Measurements from ENCODE around the gene SNX15. TPM values are rescaled to one million over a fixed set of nuclear protein-coding genes. Genes with fewer than 3 reads are reported as not detected.
"Not testable (repeated sequence)": the region's sequence is repeated elsewhere in the genome, so short reads cannot be mapped to it uniquely, and the experiment has no call there.

Gene SNX15
- polyA plus RNA-seq (2011; rRNA removed) (8.0 and 10.5 TPM in 2 replicates), polyA minus RNA-seq (2011; rRNA and poly(A)+ RNA removed) (1.3 and 3.6 TPM in 2 replicates)

GRCh38 chr11:65027213-65028067 is at the start of gene SNX15:
TSS of gene SNX15 (plus strand) at chr11:65027439. CDS start at chr11:65027538, 99 bp downstream.
- Histone ChIP-seq H3K9me3 (ENCODE audit: control insufficient read depth, insufficient read depth, low read length) (no peaks in the 10 kb centered on the region), H3K27ac (ENCODE audit: low read depth, low read length) (peak within 1 kb of the TSS; percentile 62), H3K27me3 (ENCODE audit: control insufficient read depth, insufficient read depth, low read length) (no peaks in the 10 kb centered on the region), H3K4me3 (ENCODE audit: low read depth, low read length) (peak within 1 kb of the TSS; percentile 76)
- ChIA-PET CTCF (interaction anchor here (0.7 to 1.9 kb wide), 4 partner anchors 10 to 13 kb away, joined by 4 to 8 read pairs (median 5); partner anchors contain the start of gene ARL2), POLR2A (interaction anchor here (0.6 to 1.1 kb wide), 2 partner anchors 14 to 108 kb away, joined by 3 read pairs; partner anchors contain the start of gene SAC3D1)
- DNase-seq (ENCODE audit: low read depth, low spot score): peak; percentile 92
- peak; percentile 63 for TF ChIP-seq CTCF (IDR thresholded peaks at IDR 0.05; ENCODE audit: low read depth, low read length)

GRCh38 chr11:64983339-64983738 is 43.9 kb upstream of the SNX15 start:
- H3K27me3 ChIP-seq (ENCODE audit: control insufficient read depth, insufficient read depth, low read length); H3K27ac ChIP-seq (ENCODE audit: low read depth, low read length); DNase-seq (ENCODE audit: low read depth, low spot score); CTCF ChIA-PET; H3K4me3 ChIP-seq (ENCODE audit: low read depth, low read length); H3K9me3 ChIP-seq (ENCODE audit: control insufficient read depth, insufficient read depth, low read length): not testable (repeated sequence)
- POLR2A ChIA-PET: interaction anchor here (0.6 kb wide), 1 partner anchor 1632 kb away, joined by 3 read pairs; no protein-coding TSS in a partner anchor

GRCh38 chr11:64987998-64988854 is 39.0 kb upstream of the SNX15 start:
- ChIA-PET POLR2A (no interaction called here), CTCF (interaction anchor here (0.8 kb wide), 1 partner anchor 144 kb away, joined by 3 read pairs; no protein-coding TSS in a partner anchor)
- Histone ChIP-seq H3K4me3 (ENCODE audit: low read depth, low read length) (no peak overlapping the region), H3K27me3 (ENCODE audit: control insufficient read depth, insufficient read depth, low read length) (peaks cover 2% of the 10 kb centered on the region), H3K9me3 (ENCODE audit: control insufficient read depth, insufficient read depth, low read length) (no peaks in the 10 kb centered on the region; the same call in 1 of the 2 replicates), H3K27ac (ENCODE audit: low read depth, low read length) (no peak overlapping the region)
- TF ChIP-seq CTCF (IDR thresholded peaks at IDR 0.05; ENCODE audit: low read depth, low read length): no peak
- DNase-seq (ENCODE audit: low read depth, low spot score): no peak

GRCh38 chr11:64989416-64989815 is 37.8 kb upstream of the SNX15 start:
- CTCF ChIA-PET: no interaction called here
- POLR2A ChIA-PET: no interaction called here
- H3K27ac ChIP-seq (ENCODE audit: low read depth, low read length): no peak overlapping the region
- TF ChIP-seq CTCF (IDR thresholded peaks at IDR 0.05; ENCODE audit: low read depth, low read length): no peak
- peaks cover 2% of the 10 kb centered on the region for H3K27me3 ChIP-seq (ENCODE audit: control insufficient read depth, insufficient read depth, low read length)
- H3K4me3 ChIP-seq (ENCODE audit: low read depth, low read length): no peak overlapping the region
- H3K9me3 ChIP-seq (ENCODE audit: control insufficient read depth, insufficient read depth, low read length): no peaks in the 10 kb centered on the region; the same call in 1 of the 2 replicates
- no peak for DNase-seq (ENCODE audit: low read depth, low spot score)

GRCh38 chr11:64990222-64990923 is 36.9 kb upstream of the SNX15 start:
- Histone ChIP-seq H3K4me3 (ENCODE audit: low read depth, low read length) (no peak overlapping the region), H3K9me3 (ENCODE audit: control insufficient read depth, insufficient read depth, low read length) (no peaks in the 10 kb centered on the region; the same call in 1 of the 2 replicates), H3K27ac (ENCODE audit: low read depth, low read length) (no peak overlapping the region), H3K27me3 (ENCODE audit: control insufficient read depth, insufficient read depth, low read length) (peaks cover 2% of the 10 kb centered on the region)
- ChIA-PET CTCF (no interaction called here), POLR2A (no interaction called here)
- no peak for DNase-seq (ENCODE audit: low read depth, low spot score)
- TF ChIP-seq CTCF (IDR thresholded peaks at IDR 0.05; ENCODE audit: low read depth, low read length): no peak

Data from AG04450 (cell line).